Ishikawa (cell line): ENCODE results near the gene PDE1C.

Experiments
- CEBPB ChIP-seq: IDR thresholded peaks from 2 replicates; pipeline ENCODE4 v1.6.1; 2012
- CREB1 ChIP-seq: IDR thresholded peaks from 2 replicates; pipeline ENCODE4 v1.6.1; 2012; ENCODE audit warnings: low read depth
- EGR1 ChIP-seq: IDR thresholded peaks from 2 replicates; pipeline ENCODE4 v1.6.1; 2012
- EP300 ChIP-seq: IDR thresholded peaks from 2 replicates; pipeline ENCODE4 v1.6.1; 2012; ENCODE audit warnings: borderline replicate concordance
- FOXM1 ChIP-seq: IDR thresholded peaks from 2 replicates; pipeline ENCODE4 v1.6.1; 2012; ENCODE audit warnings: low read depth, borderline replicate concordance
- NFIC ChIP-seq: IDR thresholded peaks from 2 replicates; pipeline ENCODE4 v1.6.1; 2012
- RAD21 ChIP-seq: IDR thresholded peaks from 2 replicates; pipeline ENCODE4 v1.6.1; 2012; ENCODE audit warnings: low read depth
- REST ChIP-seq: IDR thresholded peaks from 2 replicates; pipeline ENCODE4 v1.6.1; 2012; ENCODE audit warnings: low read depth, mild to moderate bottlenecking
- TAF1 ChIP-seq: IDR thresholded peaks from 2 replicates; pipeline ENCODE4 v1.6.1; 2012; ENCODE audit warnings: low read depth, mild to moderate bottlenecking
- TCF12 ChIP-seq: IDR thresholded peaks from 2 replicates; pipeline ENCODE4 v1.6.1; 2012; ENCODE audit warnings: low read depth
- TEAD4 ChIP-seq: IDR thresholded peaks from 2 replicates; pipeline ENCODE4 v1.6.1; 2012
- YY1 ChIP-seq: IDR thresholded peaks from 2 replicates; pipeline ENCODE4 v1.6.1; 2012; ENCODE audit warnings: low read depth
- ZBTB7A ChIP-seq: IDR thresholded peaks from 2 replicates; pipeline ENCODE4 v1.6.1; 2012; ENCODE audit warnings: low read depth
- TF ChIP-seq, protein P1 (sequence below): IDR thresholded peaks from 2 replicates; pipeline ENCODE4 v1.6.1; 2012
- TF ChIP-seq, protein P2 (sequence below): IDR thresholded peaks from 2 replicates; pipeline ENCODE4 v1.6.1; 2012

The PDE1C gene

DNA sequence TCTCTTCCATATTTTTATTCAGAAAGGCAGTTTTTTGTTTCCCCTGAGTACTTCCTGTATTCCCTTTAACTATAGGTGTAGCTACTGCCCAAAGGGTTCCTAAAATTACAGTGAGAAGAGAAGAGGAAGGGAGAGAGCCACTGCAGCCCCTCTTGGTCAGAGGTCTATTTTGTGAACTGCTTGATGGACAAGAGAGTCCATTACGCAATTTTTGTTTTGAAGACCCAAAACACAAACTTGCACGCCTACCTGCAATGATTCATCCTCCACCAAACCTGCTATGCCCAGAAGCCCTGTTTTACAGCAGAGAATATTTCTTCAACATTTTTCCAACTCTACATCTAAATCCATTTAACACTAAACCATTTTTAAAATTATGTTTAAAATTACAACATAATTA, 75.1 kb downstream of the PDE1C start:
- TF ChIP-seq, protein P1, sequence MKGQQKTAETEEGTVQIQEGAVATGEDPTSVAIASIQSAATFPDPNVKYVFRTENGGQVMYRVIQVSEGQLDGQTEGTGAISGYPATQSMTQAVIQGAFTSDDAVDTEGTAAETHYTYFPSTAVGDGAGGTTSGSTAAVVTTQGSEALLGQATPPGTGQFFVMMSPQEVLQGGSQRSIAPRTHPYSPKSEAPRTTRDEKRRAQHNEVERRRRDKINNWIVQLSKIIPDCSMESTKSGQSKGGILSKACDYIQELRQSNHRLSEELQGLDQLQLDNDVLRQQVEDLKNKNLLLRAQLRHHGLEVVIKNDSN, result no peak
- TF ChIP-seq, protein P2, sequence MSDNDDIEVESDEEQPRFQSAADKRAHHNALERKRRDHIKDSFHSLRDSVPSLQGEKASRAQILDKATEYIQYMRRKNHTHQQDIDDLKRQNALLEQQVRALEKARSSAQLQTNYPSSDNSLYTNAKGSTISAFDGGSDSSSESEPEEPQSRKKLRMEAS, result no peak
- TF ChIP-seq FOXM1 (no peak), CREB1 (no peak), NFIC (no peak), YY1 (no peak), REST (no peak), ZBTB7A (no peak), EGR1 (no peak), EP300 (no peak), TCF12 (no peak), TAF1 (no peak), CEBPB (no peak)

DNA sequence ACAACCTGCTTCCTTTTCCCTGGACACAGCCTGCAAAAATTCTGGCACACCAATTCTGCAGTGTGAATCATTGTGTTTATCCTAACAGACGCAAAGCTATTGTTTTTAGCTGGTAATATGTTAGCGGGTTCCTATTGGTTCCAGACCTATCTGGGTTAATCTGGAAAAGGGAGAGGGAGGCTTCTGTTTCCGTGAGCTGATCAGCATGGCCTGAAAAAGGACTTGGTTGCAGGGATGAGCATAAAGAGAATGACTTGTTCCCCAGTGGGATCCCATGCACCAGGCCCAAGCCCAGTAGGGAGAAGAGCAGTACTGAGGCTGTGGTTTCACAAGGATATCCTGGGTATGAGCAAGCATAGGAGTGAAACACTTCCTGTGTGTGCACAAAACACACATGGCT, 78.4 kb downstream of the PDE1C start:
- TF ChIP-seq, protein P1, result no peak

DNA sequence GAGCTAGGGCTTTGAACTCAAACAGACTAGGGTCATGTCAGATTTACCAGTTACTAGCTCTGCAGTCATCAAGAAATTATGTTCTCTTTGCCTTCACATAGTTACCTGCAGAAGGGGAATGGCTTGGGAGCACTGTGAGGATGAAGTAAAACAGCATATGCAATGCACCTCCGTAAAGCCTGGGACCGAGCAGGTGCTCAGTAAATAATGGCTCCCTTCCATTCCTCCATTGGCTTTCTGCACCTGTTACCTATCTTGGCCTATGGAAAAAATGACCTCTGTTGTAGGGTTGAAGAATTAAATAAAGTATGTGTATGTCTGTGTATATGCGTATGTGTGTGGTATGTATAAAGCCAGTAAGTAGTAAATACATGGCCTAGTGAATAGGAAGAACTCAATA, 78.8 kb downstream of the PDE1C start:
- TF ChIP-seq ZBTB7A, result no peak
- TF ChIP-seq, protein P1, result no peak
- TF ChIP-seq TAF1, result no peak
- no peak for TF ChIP-seq FOXM1
- TF ChIP-seq EP300, result no peak
- TF ChIP-seq CEBPB, result no peak
- no peak for TF ChIP-seq CREB1
- TF ChIP-seq EGR1, result no peak
- TF ChIP-seq, protein P2, result no peak
- TF ChIP-seq TCF12, result no peak
- no peak for TF ChIP-seq YY1
- no peak for TF ChIP-seq TEAD4
- no peak for TF ChIP-seq REST
- TF ChIP-seq RAD21, result no peak
- TF ChIP-seq NFIC, result no peak

DNA sequence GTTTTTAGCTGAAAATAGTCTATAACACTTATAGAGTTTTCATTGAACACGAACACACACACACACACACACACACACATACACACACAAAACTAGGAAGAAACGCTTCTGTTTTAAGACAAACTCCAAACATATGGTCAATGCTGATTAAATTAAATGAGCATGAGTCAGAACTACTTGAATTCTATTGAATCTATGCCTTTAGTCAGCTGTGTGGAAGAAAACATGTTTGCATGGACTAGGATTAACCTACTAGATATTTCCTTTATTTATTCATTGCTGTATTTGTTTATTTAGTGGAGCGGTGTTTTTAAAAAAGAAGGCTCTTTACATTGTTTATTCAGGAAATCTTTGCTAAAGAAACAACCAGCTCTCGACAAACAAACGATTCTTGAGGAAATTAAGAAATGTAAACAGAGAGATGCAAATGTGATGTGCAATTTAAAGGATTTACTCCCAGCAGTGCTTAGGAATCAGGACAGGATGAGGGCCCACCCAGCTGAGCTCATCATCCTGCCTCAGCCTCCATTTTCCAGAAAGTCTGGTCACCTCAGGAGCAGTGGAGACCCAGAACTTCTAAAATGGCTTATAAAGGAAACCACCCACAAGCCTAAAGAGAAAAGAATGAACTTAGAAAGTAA, 83.2 kb downstream of the PDE1C start:
- TF ChIP-seq EGR1, result no peak
- TF ChIP-seq CREB1, result no peak
- no peak for TF ChIP-seq EP300
- no peak for TF ChIP-seq TAF1
- TF ChIP-seq FOXM1, result no peak
- TF ChIP-seq, protein P2, result no peak
- TF ChIP-seq TCF12, result no peak

GRCh38 chr7:31982962-31983361, 87.2 kb downstream of the PDE1C start:
- TF ChIP-seq, protein P2, result no peak
- TF ChIP-seq, protein P1, result no peak
- no peak for TF ChIP-seq TEAD4
- TF ChIP-seq RAD21, result no peak
- TF ChIP-seq CREB1, result no peak
- no peak for TF ChIP-seq ZBTB7A
- no peak for TF ChIP-seq TCF12
- TF ChIP-seq EGR1, result no peak
- no peak for TF ChIP-seq TAF1
- no peak for TF ChIP-seq FOXM1
- no peak for TF ChIP-seq YY1
- no peak for TF ChIP-seq CEBPB
